GM12801 (cell line): ENCODE results near the gene SUN1.

Source experiments
- CTCF ChIP-seq: IDR thresholded peaks from one replicate; pipeline ENCODE4 v1.5.1; 2011; ENCODE audit warnings: control low read depth; ENCODE audit not compliant: insufficient read length; ENCODE audit errors: extremely low read depth

SUN1 gene

GRCh38 chr7:891805-892204 lies 59.5 kb downstream of the SUN1 start:
- TF ChIP-seq CTCF, result no peak

GRCh38 chr7:892648-893593 lies 60.6 kb downstream of the SUN1 start:
- no peak for TF ChIP-seq CTCF

- TF ChIP-seq CTCF, result no peak
Observed at GRCh38 chr7:893686-894085, 61.4 kb downstream of the SUN1 start.

GRCh38 chr7:894164-894867 lies 62.0 kb downstream of the SUN1 start:
- no peak for TF ChIP-seq CTCF

GRCh38 chr7:894927-895450 lies 62.7 kb downstream of the SUN1 start:
- no peak for TF ChIP-seq CTCF

- no peak for TF ChIP-seq CTCF
Observed at GRCh38 chr7:895451-896052, 63.3 kb downstream of the SUN1 start.
